ENCODE results near the gene MCCD1.

MCCD1 gene

DNA sequence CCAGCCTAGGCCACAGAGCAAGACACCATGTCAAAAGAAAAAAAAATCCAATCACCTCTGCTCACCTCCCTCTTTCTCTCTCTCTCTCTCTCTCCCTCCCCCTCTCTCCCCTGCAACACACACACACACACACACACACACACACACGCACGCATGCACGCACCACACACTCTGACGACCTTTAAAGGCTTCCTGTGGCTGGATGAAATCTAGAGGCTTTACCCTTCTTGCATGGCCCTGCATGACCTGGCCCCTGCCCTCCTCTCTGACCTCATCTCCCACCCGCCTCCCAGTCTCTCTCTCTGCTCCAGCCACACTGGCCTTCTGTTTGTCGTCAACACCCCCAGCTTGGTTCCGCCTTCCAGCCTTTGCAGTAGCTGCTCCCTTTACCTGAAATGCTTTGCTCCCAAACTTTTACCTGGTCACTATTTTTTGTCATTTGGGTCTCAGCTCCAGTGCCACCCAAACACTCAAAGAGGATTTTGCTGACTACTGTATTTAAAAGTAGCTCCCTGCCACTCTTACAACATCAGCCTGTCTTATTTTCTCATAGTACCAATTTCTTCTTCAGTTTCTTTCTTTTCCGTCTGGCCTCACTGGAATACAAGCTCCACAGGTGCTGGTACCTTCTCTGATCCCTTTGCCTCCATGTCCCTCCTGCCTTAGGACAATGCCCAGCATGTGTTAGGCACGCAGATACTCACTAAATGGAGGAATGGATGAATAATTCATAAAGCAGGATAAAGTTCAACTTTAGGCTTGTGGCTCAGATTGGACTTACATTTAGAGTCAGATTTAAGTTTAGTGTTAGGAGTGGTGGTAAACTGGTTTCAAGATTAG, 39.0 kb downstream of the MCCD1 start:
- TF ChIP-seq, protein P1, sequence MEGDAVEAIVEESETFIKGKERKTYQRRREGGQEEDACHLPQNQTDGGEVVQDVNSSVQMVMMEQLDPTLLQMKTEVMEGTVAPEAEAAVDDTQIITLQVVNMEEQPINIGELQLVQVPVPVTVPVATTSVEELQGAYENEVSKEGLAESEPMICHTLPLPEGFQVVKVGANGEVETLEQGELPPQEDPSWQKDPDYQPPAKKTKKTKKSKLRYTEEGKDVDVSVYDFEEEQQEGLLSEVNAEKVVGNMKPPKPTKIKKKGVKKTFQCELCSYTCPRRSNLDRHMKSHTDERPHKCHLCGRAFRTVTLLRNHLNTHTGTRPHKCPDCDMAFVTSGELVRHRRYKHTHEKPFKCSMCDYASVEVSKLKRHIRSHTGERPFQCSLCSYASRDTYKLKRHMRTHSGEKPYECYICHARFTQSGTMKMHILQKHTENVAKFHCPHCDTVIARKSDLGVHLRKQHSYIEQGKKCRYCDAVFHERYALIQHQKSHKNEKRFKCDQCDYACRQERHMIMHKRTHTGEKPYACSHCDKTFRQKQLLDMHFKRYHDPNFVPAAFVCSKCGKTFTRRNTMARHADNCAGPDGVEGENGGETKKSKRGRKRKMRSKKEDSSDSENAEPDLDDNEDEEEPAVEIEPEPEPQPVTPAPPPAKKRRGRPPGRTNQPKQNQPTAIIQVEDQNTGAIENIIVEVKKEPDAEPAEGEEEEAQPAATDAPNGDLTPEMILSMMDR (conservative IDR thresholded peaks at IDR 0.05; ENCODE audit: low read length), result no peak
- no peak for DNase-seq (ENCODE audit: low read depth)
- no peak overlapping the region for H3K4me3 ChIP-seq (ENCODE audit: low read length)

DNA sequence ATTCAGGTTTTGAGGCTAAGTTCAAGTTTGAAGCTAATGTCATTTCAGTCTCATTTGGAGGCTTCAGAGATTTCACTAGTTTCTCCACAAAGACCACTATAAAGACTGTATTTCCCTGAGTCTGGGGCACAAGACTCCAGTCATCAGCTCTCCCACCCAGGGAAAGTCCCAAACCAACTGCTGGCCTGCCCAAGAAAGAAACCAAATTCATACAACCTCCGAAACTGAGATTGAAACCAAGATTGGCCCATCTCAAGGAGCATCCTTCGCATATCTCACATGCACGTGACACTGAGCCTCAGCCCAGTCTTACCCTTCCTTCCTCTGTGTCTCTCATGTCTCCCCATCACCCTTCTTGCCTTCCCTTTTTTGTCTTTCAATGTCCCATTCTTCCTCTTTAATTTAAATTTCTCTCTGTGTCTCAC, 39.8 kb downstream of the MCCD1 start:
- DNase-seq (ENCODE audit: low read depth), result no peak
- H3K4me3 ChIP-seq (ENCODE audit: low read length), result no peak overlapping the region
- TF ChIP-seq, protein P1 (conservative IDR thresholded peaks at IDR 0.05; ENCODE audit: low read length), result no peak

DNA sequence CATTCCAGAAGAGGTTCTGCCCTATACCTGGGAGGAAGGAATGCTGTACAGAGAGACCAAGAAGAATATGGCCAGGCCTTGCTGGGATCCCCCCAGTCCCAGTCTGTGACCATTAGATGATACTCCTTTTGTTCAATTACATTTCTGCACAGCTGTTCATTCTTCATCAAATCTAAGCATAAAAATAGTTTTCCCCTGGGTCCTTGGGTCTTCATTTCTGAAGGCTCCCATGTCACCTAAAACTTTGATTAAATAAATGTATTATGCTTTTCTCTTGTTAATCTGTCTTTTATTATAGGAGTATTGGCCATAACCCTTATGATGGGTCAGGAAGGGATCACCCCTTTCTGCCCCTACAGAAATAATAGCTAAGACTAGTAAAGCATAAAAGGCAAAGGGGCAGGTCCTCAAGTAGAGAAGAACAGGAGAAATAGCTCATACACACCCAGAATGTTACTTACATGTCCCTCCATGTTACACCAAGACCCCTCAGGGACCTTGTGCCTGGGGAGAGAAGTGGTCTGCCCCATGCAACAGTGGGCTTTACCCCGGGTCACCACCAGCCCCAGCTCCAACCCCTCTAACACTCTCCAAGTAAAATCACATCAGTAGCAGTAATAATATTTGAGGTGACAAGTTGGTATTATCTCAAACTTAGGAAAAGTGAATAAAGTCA, 41.2 kb downstream of the MCCD1 start:
- TF ChIP-seq, protein P1 (conservative IDR thresholded peaks at IDR 0.05; ENCODE audit: low read length), result no peak
- no peak for DNase-seq (ENCODE audit: low read depth)
- H3K4me3 ChIP-seq (ENCODE audit: low read length), result no peak overlapping the region

DNA sequence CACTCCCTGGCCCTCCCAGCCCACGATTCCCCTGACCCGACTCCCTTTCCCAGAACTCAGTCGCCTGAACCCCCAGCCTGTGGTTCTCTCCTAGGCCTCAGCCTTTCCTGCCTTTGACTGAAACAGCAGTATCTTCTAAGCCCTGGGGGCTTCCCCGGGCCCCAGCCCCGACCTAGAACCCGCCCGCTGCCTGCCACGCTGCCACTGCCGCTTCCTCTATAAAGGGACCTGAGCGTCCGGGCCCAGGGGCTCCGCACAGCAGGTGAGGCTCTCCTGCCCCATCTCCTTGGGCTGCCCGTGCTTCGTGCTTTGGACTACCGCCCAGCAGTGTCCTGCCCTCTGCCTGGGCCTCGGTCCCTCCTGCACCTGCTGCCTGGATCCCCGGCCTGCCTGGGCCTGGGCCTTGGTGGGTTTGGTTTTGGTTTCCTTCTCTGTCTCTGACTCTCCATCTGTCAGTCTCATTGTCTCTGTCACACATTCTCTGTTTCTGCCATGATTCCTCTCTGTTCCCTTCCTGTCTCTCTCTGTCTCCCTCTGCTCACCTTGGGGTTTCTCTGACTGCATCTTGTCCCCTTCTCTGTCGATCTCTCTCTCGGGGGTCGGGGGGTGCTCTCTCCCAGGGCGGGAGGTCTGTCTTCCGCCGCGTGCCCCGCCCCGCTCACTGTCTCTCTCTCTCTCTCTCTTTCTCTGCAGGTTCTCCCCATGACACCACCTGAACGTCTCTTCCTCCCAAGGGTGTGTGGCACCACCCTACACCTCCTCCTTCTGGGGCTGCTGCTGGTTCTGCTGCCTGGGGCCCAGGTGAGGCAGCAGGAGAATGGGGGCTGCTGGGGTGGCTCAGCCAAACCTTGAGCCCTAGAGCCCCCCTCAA, 43.5 kb downstream of the MCCD1 start, which contains the start of gene LTA:
Gene LTA (plus strand): TSS at position 249 of the 871 bp plus-strand sequence. CDS start 454 bp downstream, at position 703.
- no peak for DNase-seq (ENCODE audit: low read depth)
- TF ChIP-seq, protein P1 (conservative IDR thresholded peaks at IDR 0.05; ENCODE audit: low read length), result no peak
- no peak within 1 kb of the TSS for H3K4me3 ChIP-seq (ENCODE audit: low read length)

DNA sequence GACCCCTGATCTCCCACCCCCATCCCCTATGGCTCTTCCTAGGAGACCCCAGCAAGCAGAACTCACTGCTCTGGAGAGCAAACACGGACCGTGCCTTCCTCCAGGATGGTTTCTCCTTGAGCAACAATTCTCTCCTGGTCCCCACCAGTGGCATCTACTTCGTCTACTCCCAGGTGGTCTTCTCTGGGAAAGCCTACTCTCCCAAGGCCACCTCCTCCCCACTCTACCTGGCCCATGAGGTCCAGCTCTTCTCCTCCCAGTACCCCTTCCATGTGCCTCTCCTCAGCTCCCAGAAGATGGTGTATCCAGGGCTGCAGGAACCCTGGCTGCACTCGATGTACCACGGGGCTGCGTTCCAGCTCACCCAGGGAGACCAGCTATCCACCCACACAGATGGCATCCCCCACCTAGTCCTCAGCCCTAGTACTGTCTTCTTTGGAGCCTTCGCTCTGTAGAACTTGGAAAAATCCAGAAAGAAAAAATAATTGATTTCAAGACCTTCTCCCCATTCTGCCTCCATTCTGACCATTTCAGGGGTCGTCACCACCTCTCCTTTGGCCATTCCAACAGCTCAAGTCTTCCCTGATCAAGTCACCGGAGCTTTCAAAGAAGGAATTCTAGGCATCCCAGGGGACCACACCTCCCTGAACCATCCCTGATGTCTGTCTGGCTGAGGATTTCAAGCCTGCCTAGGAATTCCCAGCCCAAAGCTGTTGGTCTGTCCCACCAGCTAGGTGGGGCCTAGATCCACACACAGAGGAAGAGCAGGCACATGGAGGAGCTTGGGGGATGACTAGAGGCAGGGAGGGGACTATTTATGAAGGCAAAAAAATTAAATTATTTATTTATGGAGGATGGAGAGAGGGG, 44.7 kb downstream of the MCCD1 start:
- DNase-seq (ENCODE audit: low read depth), result no peak
- no peak overlapping the region for H3K4me3 ChIP-seq (ENCODE audit: low read length)
- TF ChIP-seq, protein P1 (conservative IDR thresholded peaks at IDR 0.05; ENCODE audit: low read length), result no peak

Measured in AG10803 (cell line).